SJCRH30 (cell line): ENCODE measurements around the gene RFX7. TPM values are rescaled to one million over a fixed set of nuclear protein-coding genes. Genes with fewer than 3 reads are reported as not detected.

Experiments
- DNase-seq, 2 experiments: peaks; one replicate each; pipeline ENCODE4 v3.0.0-alpha.2; 2015 to 2020
- H3K27ac ChIP-seq: fragments of 250-450 bp; sonication (Bioruptor Pico); 2 replicates; pipeline ENCODE4 v1.5.1; 2020; ENCODE audit warnings: mild to moderate bottlenecking, moderate library complexity
- H3K27me3 ChIP-seq: fragments of 250-450 bp; sonication (Bioruptor Pico); 2 replicates; pipeline ENCODE4 v1.5.1; 2020; ENCODE audit warnings: mild to moderate bottlenecking, moderate library complexity
- H3K36me3 ChIP-seq: fragments of 250-450 bp; sonication (Bioruptor Pico); 2 replicates; pipeline ENCODE4 v1.5.1; 2020; ENCODE audit warnings: mild to moderate bottlenecking, moderate library complexity
- H3K4me1 ChIP-seq: fragments of 250-450 bp; sonication (Bioruptor Pico); 2 replicates; pipeline ENCODE4 v1.5.1; 2020; ENCODE audit warnings: mild to moderate bottlenecking, moderate library complexity
- H3K4me3 ChIP-seq: fragments of 250-450 bp; sonication (Bioruptor Pico); 2 replicates; pipeline ENCODE4 v1.5.1; 2020; ENCODE audit warnings: mild to moderate bottlenecking, moderate library complexity
- H3K9me3 ChIP-seq: fragments of 250-450 bp; sonication (Bioruptor Pico); replicated peaks from 2 replicates; pipeline ENCODE4 v1.5.1; 2020; ENCODE audit warnings: mild to moderate bottlenecking, moderate library complexity
- total RNA-seq: library from RNA; depleted of rRNA; stranded (reverse); fragments of >200 nt; shearing (Covaris generic); gene quantifications from 2 replicates; pipeline ENCODE4 v1.2.3, GENCODE V29; 2014

RFX7 gene
- total RNA-seq, 1 experiment from 2014 or later = 15.3 TPM

DNA sequence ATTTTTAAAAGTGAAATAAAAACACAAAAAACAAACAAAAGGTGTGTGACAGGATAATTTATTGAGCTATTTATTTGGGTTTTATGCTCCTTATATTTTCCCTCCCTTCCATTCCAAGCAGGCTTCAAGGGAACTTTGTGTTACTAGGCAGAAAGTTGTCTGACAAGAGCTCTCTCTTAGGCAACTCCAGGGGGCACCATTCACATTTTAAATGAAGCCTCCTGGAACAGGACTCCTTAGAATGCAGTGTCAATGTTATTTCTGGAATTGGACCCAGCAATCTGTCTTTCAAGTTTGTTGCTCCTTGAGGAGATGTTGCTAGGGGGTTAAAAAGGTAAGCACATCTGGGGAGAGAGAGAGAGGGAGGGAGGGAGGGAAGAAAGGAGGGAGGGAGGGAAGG, 5.4 kb upstream of the RFX7 start:
- Histone ChIP-seq H3K27ac (no peak overlapping the region), H3K4me1 (no peaks in the 10 kb centered on the region; the same call in 1 of the 2 replicates), H3K4me3 (no peak overlapping the region), H3K9me3 (no peaks in the 10 kb centered on the region), H3K27me3 (no peaks in the 10 kb centered on the region), H3K36me3 (no peaks in the 10 kb centered on the region)
- peak; percentile 33 to 68 for DNase-seq

DNA sequence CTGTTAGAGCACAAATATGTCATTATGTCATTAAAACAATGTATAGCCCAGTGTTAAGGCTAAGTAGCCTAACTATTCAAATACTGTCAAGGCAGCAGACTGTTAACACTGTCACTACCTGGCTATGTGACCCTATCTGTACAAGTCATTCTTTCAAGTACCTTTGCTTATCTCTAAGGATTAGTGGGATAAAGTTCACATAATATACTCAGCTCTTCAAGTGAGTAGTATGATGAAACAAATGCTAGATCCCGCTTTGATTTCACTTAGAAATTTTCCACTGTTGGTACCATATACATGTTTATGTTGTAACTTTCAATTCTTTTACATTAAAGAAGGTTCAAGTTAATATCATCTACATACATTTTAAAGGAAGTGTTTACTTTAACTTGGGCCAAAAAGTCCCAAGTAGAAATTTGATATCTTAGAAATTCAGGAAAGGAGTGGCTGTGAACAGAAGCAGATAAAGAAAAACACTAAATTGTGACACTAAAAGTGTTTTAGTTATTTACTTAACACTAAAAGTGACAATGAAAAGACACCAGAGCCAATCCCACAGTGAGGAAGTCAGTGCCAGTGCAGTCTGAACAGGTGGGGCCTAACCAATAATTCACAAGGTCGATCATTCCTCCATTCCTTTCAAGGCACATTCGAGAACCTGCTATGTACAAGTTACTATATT, 4.8 kb upstream of the RFX7 start:
- Histone ChIP-seq H3K27me3 (no peaks in the 10 kb centered on the region), H3K27ac (no peak overlapping the region), H3K9me3 (no peaks in the 10 kb centered on the region), H3K36me3 (no peaks in the 10 kb centered on the region), H3K4me3 (no peak overlapping the region), H3K4me1 (no peaks in the 10 kb centered on the region; the same call in 1 of the 2 replicates)
- DNase-seq = no peak

DNA sequence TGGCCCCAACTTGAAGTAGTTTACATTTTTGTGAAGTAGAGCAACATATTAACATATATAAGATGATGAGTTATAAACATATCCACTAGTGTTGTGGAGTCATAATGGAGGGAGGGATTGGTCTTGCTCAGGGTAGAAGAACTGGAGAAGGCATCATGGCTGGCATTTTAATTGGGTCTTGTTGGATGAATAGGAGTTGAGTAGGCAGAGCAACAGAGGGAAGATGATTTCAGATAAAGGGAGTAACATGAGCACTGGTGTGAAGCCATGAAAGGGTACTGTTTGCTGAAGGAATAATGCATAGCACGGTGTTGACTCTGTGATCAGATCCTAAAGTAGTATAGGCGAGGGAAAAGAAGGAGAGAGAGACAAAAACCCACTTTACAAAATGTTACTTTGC, 3.6 kb upstream of the RFX7 start:
- H3K4me1 ChIP-seq = no peaks in the 10 kb centered on the region; the same call in 1 of the 2 replicates
- H3K9me3 ChIP-seq = no peaks in the 10 kb centered on the region
- H3K27me3 ChIP-seq = no peaks in the 10 kb centered on the region
- DNase-seq = no peak
- H3K27ac ChIP-seq = no peak overlapping the region
- no peak overlapping the region for H3K4me3 ChIP-seq
- no peaks in the 10 kb centered on the region for H3K36me3 ChIP-seq

DNA sequence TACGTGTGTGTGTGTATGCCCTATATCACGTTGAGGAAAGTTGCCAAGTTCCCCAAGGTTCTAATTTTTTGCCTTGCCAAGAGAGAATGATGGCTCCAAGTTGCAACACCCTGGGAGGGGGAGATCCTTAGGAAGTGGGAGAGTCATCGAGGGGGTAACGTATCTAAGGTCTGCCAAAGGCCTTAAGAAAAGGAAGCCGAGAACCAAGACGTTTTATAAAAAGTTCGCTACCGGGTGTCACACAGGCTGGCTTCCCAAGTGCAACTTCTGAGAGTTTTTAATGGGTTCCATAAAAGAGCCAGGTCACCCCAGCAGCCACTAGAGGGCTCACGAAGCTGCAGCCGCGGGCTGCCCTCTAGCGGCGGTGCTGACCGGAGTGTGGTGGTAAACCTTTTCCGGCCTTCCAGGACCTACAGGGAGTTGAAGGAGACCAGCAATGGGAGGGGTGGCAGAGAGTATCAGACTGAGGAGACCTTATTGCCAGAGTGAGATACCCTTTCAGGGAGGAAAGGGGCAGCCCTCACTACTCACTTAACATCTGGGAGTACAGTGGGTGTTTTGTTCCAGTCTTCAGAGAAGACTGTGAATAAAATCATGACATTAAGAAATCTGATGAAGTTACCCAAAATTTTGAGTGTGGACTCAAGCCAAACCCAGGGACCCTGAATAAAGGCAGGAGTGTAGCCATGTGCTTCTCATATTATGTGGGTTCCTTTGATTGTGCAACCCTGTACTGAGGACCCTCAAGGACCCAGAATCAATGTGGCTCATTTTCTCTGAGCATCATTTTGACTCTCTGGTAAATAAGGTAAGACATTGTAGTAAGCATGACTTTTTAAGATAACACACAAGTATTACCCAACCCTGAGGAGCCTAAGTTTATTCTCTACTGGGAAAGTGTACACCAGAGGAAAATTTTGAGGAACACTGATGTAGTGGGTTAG, 2.5 kb upstream of the RFX7 start:
- peak overlapping the region; percentile 93 for H3K4me3 ChIP-seq
- no peaks in the 10 kb centered on the region; the same call in 1 of the 2 replicates for H3K4me1 ChIP-seq
- H3K36me3 ChIP-seq = no peaks in the 10 kb centered on the region
- peak overlapping the region; percentile 80 for H3K27ac ChIP-seq
- DNase-seq = peak; percentile 90 to 95
- no peaks in the 10 kb centered on the region for H3K27me3 ChIP-seq
- H3K9me3 ChIP-seq = no peaks in the 10 kb centered on the region

DNA sequence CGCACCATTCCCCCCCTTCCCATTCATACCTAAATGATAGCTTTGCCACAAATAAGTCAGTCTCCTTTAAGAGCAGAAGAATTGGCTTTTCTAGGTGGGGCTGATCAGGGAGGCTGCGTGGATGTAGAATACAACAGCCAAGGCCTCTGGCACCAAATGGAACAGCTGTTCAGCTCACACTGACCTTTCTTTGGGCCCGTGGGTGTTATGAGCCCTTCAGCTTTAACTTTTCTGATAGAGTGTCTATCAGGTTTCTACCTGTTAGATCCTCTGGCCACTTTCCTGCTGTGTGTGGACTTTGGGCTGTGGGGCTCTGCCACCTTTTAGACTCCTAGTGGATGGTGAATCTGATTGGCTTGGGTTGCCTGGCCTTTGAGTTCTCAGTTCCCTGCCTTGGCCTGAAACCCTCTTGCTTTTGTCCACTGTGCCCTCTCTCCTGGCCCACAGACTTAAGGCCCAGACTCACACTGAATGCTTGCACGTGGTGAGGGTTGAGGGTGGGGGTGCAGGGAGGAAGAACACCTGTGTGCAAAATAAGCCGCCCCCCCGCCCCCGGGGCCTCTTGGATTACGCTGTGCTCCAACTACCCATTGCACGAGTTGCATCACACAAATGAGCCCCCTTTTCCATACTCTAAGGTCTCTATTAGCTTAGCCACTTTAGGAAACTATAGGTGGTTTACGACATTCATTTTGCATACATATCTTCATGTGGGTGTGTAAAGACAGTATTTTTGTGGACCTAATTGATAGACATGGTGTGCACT, 1.3 kb upstream of the RFX7 start:
- no peaks in the 10 kb centered on the region for H3K9me3 ChIP-seq
- peak overlapping the region; percentile 93 for H3K4me3 ChIP-seq
- H3K27me3 ChIP-seq = no peaks in the 10 kb centered on the region
- DNase-seq = peak in 1 of 2 experiments; percentile 55
- peak overlapping the region; percentile 80 for H3K27ac ChIP-seq
- H3K4me1 ChIP-seq = peaks cover 4% of the 10 kb centered on the region
- peaks cover 7% of the 10 kb centered on the region; the same call in 1 of the 2 replicates for H3K36me3 ChIP-seq

DNA sequence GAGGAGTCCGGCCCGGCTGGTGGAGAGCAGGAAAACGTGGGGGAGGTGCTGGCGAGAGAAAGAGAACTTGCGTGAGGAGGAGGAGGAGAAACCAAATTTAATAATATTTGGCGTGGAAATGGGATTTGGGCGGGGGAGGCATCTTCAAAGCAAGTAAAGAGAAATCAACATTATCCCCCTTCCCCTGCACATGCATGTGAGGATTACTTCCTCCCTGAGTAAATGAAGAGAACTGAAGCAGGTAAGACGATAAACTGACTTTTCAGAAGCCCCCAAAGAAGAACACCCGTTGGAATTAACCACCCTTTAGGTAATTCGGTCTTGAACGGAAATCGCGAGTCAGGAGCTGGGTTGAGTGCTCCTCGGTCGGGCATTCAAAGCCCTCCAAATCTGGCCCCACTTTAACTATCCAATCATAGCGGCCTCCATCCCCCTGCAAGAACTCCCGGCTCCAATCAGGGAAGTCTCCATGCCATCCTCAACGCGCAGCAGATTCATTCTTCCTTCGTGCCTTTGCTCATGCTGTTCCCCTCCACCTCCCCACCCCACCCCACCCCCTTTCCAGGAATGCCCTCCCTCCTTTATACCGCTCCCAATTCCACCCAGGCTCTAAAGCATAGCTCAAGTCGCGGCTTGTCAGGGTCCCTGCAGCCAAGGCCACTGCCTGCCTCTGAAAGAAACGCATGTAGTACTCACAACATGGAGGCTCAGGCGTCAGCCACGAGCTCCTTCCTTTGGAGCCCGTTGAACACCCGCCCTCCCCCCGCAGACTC, 545 bp upstream of the RFX7 start:
- H3K9me3 ChIP-seq = no peaks in the 10 kb centered on the region
- peaks cover 4% of the 10 kb centered on the region for H3K4me1 ChIP-seq
- H3K36me3 ChIP-seq = peaks cover 11% of the 10 kb centered on the region
- no peaks in the 10 kb centered on the region for H3K27me3 ChIP-seq
- peak overlapping the region; percentile 93 for H3K4me3 ChIP-seq
- H3K27ac ChIP-seq = peak overlapping the region; percentile 80
- DNase-seq = peak; percentile 92 to 96

DNA sequence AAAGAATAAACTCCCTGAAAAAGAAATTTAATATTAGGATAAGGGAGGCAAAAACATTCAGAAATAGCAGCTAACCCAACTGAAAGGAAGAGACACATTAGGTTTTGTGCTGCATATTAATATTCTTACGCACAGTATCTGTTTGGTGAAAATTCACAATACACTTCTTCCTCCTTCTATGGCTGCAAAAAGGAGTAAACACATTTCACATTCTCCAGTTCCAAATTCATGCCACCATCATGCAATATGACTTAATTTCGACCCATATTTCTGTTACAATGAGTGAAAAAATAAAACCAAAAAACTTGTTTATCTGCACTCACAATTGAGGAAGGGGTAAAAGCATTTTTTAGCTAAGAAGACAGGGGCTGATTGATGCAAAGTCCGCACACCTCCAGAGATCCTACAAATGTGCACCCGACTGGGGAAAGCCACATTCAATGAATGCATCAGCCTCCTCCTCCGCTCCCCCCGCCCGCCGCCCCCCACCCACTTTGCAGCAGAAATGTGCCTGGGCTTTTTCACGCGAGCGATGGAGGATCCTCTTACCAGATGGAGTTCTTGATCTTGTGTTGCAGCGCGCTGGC, 1.0 kb downstream of the RFX7 start:
- Histone ChIP-seq H3K9me3 (no peaks in the 10 kb centered on the region), H3K4me3 (peak overlapping the region; percentile 93)
- peak in 1 of 2 experiments; percentile 54 for DNase-seq

DNA sequence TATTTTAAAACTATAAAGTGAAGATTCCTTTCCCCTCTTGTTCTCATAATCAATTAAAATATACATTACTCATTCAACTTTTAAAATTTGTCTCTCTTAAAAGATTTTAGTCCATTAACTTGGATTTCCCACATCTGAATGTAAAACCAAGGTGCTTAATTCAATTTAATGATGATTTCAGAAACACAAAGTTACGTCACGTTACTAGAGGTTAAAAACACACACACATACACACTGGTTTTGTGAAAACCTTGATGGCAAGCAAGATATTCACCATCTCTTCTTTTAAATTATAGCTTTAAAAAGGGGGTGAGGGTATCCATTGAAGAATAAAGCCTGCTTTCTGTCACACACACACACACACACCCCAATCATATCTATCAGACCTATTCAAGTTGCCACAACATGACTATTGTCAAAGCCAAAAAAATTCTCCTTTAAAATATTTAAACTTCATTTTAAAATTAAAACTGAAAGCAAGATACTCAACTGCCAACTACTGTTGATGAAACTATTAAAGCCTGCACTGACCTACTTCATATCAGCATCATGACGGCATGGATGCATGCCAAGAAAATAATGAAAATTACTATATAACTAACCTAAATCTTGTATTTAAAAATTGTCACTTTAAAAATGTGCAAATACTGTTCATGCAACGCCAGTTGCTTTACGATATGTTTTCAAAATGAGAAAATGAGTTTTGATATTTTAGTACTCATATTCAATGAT, 2.1 kb downstream of the RFX7 start:
- Histone ChIP-seq H3K4me3 (peak overlapping the region; percentile 93), H3K27ac (no peak overlapping the region), H3K9me3 (no peaks in the 10 kb centered on the region), H3K27me3 (no peaks in the 10 kb centered on the region), H3K4me1 (peaks cover 4% of the 10 kb centered on the region), H3K36me3 (peaks cover 27% of the 10 kb centered on the region)
- peak in 1 of 2 experiments; percentile 18 for DNase-seq

More for the DNA sequence above, 1.0 kb downstream of the RFX7 start:
- H3K36me3 ChIP-seq = peaks cover 20% of the 10 kb centered on the region
- no peaks in the 10 kb centered on the region for H3K27me3 ChIP-seq
- H3K27ac ChIP-seq = peak overlapping the region; percentile 21; the same call in 1 of the 2 replicates
- H3K4me1 ChIP-seq = peaks cover 4% of the 10 kb centered on the region

DNA sequence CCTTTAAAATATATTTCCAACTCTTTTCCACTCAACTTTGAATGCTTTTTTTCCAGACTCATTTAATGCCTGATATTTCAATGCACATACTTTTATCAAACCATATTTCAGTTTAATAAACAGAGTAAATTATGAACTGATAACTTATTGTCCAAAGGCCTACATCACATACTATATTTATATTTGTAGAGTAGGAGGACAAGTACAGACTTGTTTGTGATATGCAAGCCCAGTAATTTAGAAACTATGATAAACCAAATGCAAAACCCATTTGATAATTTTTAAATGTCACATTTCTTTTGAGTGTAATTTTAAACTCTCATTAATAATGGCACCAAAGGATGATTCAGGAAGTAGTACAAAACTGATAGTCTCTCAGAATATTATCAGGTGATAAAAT, 3.3 kb downstream of the RFX7 start:
- Histone ChIP-seq H3K27me3 (no peaks in the 10 kb centered on the region), H3K4me3 (no peak overlapping the region), H3K4me1 (peaks cover 4% of the 10 kb centered on the region), H3K27ac (no peak overlapping the region), H3K9me3 (no peaks in the 10 kb centered on the region), H3K36me3 (peaks cover 29% of the 10 kb centered on the region)
- no peak for DNase-seq

DNA sequence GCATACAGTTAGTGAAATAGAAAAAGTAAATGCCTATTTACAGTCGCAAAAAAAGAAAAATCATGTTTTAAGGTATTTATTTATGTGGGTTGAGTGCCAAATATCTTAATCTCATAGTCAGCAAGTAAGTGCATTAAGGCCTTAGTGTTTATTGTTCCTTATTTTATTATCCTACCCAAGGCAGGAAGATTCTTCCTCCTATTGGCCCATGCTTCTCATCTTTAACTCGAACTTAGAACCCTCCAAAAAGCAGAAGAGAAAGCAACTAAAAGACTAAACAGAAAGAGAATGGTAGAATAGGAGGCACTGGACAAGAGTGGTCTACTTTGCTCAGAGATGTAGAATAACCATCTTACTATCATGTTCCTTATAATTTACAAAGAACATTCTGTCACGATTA, 7.5 kb downstream of the RFX7 start:
- peaks cover 28% of the 10 kb centered on the region for H3K9me3 ChIP-seq
- no peak for DNase-seq
- no peaks in the 10 kb centered on the region for H3K27me3 ChIP-seq
- peaks cover 4% of the 10 kb centered on the region; the same call in 1 of the 2 replicates for H3K4me1 ChIP-seq
- H3K36me3 ChIP-seq = peaks cover 67% of the 10 kb centered on the region
- H3K27ac ChIP-seq = no peak overlapping the region
- H3K4me3 ChIP-seq = no peak overlapping the region

DNA sequence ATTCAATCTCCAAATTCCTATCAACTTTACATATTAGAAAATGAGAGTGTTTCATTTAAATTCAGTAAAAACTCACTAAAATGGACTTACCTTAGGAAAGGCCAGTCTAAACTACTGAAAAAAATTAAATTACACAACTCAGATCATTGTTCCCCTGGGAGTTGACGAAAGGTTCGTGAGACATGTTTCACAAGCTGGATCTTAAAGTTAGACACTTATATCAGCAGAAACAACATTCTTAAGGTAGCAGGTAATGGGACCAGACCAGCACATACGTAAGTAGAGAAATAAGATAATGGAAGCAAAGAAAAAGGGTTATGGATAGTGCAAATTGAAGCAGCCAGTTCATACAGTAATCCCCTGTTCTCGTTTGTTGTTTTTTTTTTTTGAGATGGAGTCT, 8.9 kb downstream of the RFX7 start:
- Histone ChIP-seq H3K4me3 (no peak overlapping the region), H3K36me3 (peaks cover 74% of the 10 kb centered on the region)

DNA sequence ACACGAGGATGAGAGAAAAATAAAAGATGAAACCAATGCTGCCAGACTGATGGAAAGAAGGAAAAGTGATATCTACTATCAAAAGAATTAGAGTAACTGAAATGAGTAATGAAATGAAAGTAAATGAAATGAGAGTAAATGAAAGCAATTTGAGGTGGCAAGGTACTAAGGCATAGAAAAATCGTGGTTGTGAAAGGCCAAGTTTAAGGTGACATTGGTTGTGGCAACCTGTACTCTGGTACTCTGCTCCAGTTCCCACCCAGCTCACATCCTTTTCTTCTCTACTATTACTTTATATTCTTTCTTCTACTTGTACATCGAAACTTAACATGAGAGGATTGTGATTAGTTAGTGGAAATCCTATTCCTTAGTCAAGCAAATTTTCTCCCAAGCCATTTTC, 10.1 kb downstream of the RFX7 start:
- no peak for DNase-seq
- Histone ChIP-seq H3K4me3 (no peak overlapping the region), H3K9me3 (peaks cover 41% of the 10 kb centered on the region), H3K27me3 (no peaks in the 10 kb centered on the region), H3K4me1 (no peaks in the 10 kb centered on the region), H3K36me3 (peaks cover 82% of the 10 kb centered on the region), H3K27ac (no peak overlapping the region)

More for the DNA sequence above, 8.9 kb downstream of the RFX7 start:
- DNase-seq = no peak
- Histone ChIP-seq H3K4me1 (no peaks in the 10 kb centered on the region), H3K9me3 (peaks cover 37% of the 10 kb centered on the region), H3K27ac (no peak overlapping the region), H3K27me3 (no peaks in the 10 kb centered on the region)

DNA sequence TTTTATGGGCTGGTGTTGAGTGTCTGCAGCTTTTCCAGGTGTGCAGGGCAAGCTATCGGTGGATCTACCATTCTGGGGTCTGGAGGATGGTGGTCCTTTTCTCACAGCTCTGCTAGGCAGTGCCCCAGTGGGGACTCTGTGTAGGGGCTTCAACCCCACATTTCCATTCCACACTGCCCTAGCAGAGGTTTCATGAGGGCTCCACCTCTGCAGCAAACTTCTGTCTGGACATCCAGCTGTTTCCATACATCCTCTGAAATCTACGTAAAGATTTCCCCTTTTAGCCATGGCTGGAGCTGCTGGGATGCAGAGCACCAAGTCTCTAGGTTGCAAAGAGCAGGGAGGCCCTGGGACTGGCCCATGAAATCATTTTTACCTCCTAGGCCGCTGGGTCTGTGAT, 11.6 kb downstream of the RFX7 start:
- Histone ChIP-seq H3K27me3 (no peaks in the 10 kb centered on the region), H3K36me3 (peaks cover 84% of the 10 kb centered on the region), H3K27ac (no peak overlapping the region), H3K9me3 (peaks cover 45% of the 10 kb centered on the region), H3K4me3 (no peak overlapping the region), H3K4me1 (no peaks in the 10 kb centered on the region)
- peak; percentile 3 to 24 for DNase-seq
